Upper lobe of left lung (tissue), 4 donors: ENCODE measurements around the gene LRCH1.
A peak's percentile ranks its signal among the peaks of the same experiment; 100 is the strongest.

Experiments
- CTCF ChIP-seq, 6 experiments: fragments of 450-650 bp in 4 of 6; fragments of 200-600 bp in 2 of 6; sonication (generic) in 2 of 6; IDR thresholded peaks; one replicate each; pipeline ENCODE4 v1.5.1; 2016 to 2019; ENCODE audit warnings: antibody characterized with exemption in 6 of 6
- EP300 ChIP-seq, 4 donors: sonication (generic); formaldehyde crosslinking; IDR thresholded peaks; one replicate each; pipeline ENCODE4 v1.5.1; 2017; ENCODE audit warnings: antibody characterized with exemption in 4 of 4, control low read depth in 2 of 4
- POLR2A ChIP-seq, 4 donors: fragments of 450-650 bp; IDR thresholded peaks; one replicate each; pipeline ENCODE4 v1.5.1; 2016 to 2017; ENCODE audit warnings: antibody characterized with exemption in 4 of 4, mild to moderate bottlenecking in 2 of 4
- POLR2AphosphoS5 ChIP-seq, 2 donors: sonication (generic); formaldehyde crosslinking; IDR thresholded peaks; one replicate each; pipeline ENCODE4 v1.5.1; 2017; ENCODE audit warnings: antibody characterized with exemption in 2 of 2

GRCh38 chr13:46551410-46552302, 1.3 kb upstream of the LRCH1 start:
- TF ChIP-seq EP300 (IDR thresholded peaks at IDR 0.05) (no peak), CTCF (IDR thresholded peaks at IDR 0.05) (peak; percentile 70 to 90 (median 76)), POLR2A (IDR thresholded peaks at IDR 0.05) (no peak), POLR2AphosphoS5 (IDR thresholded peaks at IDR 0.05) (no peak)
